ENCODE measurements around the gene FAM177B.

Gene FAM177B

DNA sequence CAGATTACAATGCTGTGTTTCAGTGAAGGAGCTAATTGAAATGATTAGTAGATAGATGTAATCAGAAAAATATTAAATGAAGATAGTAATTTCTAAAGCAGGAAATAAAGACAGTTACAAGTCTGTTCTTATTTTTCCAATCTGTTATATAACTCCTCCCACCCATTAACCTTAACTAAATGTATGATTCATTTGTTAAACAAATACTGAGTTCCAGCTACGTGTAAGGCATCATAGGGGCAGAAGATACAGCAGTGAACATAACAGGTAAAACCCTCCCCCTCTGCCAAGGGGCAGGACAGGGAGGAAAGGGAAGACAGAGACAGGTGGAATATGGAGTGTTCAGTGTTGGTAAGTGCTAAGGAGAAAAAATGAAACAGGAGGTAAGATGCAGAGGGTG, at the start of gene FAM177B:
FAM177B (plus strand) TSS at position 231 of the 400 bp plus-strand sequence. CDS start 9,344 bp downstream, outside the sequence.
- peak; percentile 61 for DNase-seq (ENCODE audit: low spot score)

DNA sequence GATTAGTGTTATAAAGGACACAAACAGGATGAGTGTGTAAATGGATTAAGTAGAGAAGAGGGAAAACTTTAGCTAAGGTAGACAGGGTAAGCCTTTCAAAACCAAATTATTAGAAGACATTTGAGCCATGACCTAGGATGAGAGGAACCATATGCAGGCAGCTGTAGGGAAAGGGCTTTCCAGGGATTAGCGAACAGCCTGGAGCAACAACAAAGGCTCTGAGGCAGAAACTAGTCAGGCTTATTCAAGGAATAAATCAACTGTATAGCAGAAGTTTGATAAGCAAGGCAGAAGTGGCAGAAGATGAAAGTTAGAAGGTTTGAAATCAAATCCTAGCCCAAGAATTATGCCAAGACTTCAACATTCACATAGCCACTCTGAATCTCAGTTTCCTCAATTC, 46.0 kb upstream of the FAM177B start:
- no peak for DNase-seq (ENCODE audit: low spot score)

- no peak for DNase-seq (ENCODE audit: low spot score)
These were observed 42.1 kb upstream of the FAM177B start for GRCh38 chr1:222694927-222695326.

DNA sequence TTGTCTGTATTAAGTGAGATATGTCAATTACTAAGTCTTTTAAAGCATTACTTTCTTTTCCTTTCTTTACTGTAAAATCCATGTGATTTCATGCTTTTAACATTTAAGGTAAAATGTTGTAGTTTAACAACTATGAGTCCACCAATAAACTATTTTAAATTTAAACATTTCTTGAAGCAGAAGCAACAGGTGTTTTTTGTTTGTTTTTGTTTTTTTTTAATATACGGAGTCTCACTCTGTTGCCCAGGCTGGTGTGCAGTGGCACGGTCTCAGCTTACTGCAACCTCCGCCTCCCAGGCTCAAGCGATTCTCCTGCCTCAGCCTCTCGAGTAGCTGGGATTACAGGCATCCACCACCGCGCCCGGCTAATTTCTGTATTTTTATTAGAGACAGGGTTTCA, 40.3 kb upstream of the FAM177B start:
- no peak for DNase-seq (ENCODE audit: low spot score)

- DNase-seq (ENCODE audit: low spot score), result no peak
These were observed 39.8 kb upstream of the FAM177B start for GRCh38 chr1:222697203-222697602.

DNA sequence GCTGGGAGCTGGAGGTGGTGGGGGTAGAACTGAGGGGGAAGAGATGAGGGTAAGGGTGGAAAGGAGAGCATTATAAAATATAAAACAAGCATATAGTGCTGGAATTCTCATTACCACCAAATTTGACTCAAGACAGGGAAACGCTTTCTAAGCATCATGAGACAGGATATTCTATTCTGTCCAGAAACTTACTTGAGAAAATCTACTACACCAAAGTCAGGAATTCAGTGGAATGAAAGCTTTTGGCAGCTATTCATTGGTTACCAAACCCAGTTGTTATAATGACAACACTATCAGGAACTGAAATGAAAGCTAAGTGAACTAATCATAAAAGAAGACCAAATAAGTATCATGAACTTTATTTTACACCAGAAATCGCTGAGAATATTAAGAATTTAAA, 39.2 kb upstream of the FAM177B start:
- DNase-seq (ENCODE audit: low spot score), result no peak

GRCh38 chr1:222702210-222702609, 34.8 kb upstream of the FAM177B start:
- no peak for DNase-seq (ENCODE audit: low spot score)

- no peak for DNase-seq (ENCODE audit: low spot score)
These were observed 32.7 kb upstream of the FAM177B start for GRCh38 chr1:222704260-222704659.

DNA sequence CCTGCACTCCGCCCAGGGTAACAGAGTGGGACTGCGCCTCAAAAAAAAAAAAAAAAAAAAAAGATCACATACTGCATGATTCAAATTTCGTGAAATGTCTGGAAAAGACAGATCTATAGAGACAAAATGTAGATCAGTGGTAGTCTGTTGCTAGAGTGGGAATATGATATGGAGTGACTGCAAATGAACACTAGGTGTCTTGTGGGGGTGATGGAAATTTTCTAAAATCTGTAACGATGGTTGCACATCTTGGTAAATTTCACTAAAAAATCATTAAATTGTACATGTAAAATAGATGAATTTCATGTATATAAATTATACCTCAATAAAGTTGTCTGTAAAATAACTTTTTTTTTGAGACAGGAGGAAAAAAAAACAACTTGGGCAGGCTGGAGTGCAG, 30.2 kb upstream of the FAM177B start:
- DNase-seq (ENCODE audit: low spot score), result no peak

DNA sequence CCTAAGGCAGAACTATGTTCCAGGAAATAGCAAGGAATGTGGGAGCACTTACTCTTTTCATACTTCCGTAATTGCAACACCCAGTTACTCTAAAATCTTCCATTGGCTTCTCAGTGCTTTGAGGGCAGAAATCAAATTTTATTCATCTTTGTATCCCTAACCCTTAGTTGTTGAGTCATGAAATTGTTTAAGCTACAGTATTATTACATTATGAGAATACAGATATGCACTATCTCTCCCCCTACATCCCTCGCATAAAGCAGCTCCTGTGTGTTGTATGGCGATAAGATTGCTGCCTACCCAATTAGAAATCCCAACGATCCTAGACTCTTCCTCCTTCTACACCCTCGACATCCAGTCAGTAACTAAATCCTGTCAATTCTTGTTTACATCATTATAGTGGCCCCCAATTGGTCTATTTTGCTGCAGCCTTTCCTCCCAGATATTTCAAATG, 27.3 kb upstream of the FAM177B start:
- no peak for DNase-seq (ENCODE audit: low spot score)

GRCh38 chr1:222711319-222712252, 25.4 kb upstream of the FAM177B start:
- DNase-seq (ENCODE audit: low spot score), result peak; percentile 72

GRCh38 chr1:222712253-222713090, 24.5 kb upstream of the FAM177B start, which contains the start of the genes AIDA and BROX:
Gene AIDA (minus strand): TSS chr1:222712491. CDS start chr1:222712317, 174 bp downstream.
Gene BROX (plus strand): TSS chr1:222712564. CDS start chr1:222715700, 3,136 bp downstream.
- DNase-seq (ENCODE audit: low spot score), result peak; percentile 89

- peak; percentile 96 for DNase-seq (ENCODE audit: low spot score)
These were observed 23.7 kb upstream of the FAM177B start for GRCh38 chr1:222713091-222713961.

DNA sequence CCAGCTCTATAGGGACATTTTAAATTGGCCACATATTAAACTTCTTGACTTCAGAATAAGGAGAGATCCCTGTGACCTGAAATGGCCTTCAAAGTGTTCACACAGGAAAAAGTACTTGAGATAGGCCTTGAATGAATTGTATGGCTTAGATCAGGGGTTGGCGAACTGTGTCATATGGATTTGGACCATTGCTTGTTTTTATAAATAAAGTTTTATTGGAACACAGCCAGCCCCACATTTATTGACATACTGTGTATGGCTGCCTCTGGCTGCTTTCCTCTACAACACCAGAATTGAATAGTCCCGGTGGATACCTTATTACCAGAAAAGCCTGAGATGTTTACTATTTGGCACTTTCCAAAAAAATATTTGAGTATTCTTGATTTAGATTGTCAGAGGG, 20.6 kb upstream of the FAM177B start:
- no peak for DNase-seq (ENCODE audit: low spot score)

DNA sequence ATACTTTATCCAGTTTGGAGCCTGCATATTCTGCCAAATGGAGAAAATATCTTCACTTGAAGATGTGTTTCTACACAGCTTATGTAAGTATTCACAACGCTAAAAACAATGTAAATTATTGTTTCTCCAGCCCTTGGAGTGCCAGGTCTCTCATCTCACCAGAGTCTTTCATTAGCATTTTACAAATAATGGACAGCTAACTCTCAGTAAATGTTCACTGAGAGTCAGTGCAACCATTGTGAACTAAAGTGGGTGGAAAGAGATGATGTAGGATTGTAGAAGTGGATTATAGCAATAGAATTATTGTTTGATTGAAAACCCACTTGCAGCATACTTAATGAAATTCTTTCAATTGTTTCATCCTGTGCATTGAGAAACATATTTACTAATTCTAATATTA, 8.3 kb upstream of the FAM177B start:
- DNase-seq (ENCODE audit: low spot score), result no peak

- no peak for DNase-seq (ENCODE audit: low spot score)
These were observed 6.1 kb upstream of the FAM177B start for GRCh38 chr1:222730866-222731265.

- DNase-seq (ENCODE audit: low spot score), result no peak
These were observed 4.5 kb upstream of the FAM177B start for GRCh38 chr1:222732216-222733159.

DNA sequence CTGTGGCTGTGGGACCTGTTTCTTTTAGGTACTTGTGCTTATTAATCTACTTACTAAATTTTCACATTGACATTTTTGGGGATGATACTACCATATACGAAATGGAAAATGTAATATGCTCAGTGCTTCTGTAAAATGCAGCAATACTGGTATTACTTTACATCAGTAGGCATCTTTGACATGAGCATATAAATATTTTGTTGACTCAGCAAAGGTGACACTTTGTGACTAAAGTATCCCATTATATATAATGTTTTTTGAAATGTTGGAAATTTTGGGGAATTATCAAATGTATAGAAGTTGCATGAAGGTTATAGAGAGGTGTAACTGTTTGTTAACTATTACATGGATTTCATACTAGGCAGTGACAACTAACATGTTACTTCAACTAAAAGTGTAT, 2.3 kb upstream of the FAM177B start:
- DNase-seq (ENCODE audit: low spot score), result no peak

- no peak for DNase-seq (ENCODE audit: low spot score)
These were observed 532 bp upstream of the FAM177B start for GRCh38 chr1:222736470-222736869.

GRCh38 chr1:222739465-222739864, 2.5 kb downstream of the FAM177B start:
- no peak for DNase-seq (ENCODE audit: low spot score)
